Ramos (cell line): ENCODE data around the gene KCNH5.
"Not testable (repeated sequence)": the region's sequence is repeated elsewhere in the genome, so short reads cannot be mapped to it uniquely, and the experiment has no call there.

ENCODE experiments used
- in situ Hi-C: fragments of 300-500 bp; cut with MboI; formaldehyde crosslinking; loops from one replicate; pipeline ENCODE4 v1.14.3; 2022; ENCODE audit warnings: low sequenced_read_pairs; ENCODE audit not compliant: unreplicated experiment

The KCNH5 gene

GRCh38 chr14:62763951-62764350 lies 281.3 kb downstream of the KCNH5 start:
- in situ Hi-C loops, result no loop called here

- in situ Hi-C loops, result no loop called here
Measured at GRCh38 chr14:62759796-62760195, 285.5 kb downstream of the KCNH5 start.

GRCh38 chr14:62746881-62747280 lies 298.4 kb downstream of the KCNH5 start:
- in situ Hi-C loops, result not testable (repeated sequence)

- in situ Hi-C loops, result no loop called here
Measured at GRCh38 chr14:62745496-62745895, 299.8 kb downstream of the KCNH5 start.

- in situ Hi-C loops, result no loop called here
Measured at GRCh38 chr14:62743560-62743959, 301.7 kb downstream of the KCNH5 start.

GRCh38 chr14:62743118-62743517 lies 302.1 kb downstream of the KCNH5 start:
- in situ Hi-C loops, result no loop called here

- in situ Hi-C loops, result no loop called here
Measured at GRCh38 chr14:62739647-62740046, 305.6 kb downstream of the KCNH5 start.

- in situ Hi-C loops, result no loop called here
Measured at GRCh38 chr14:62736048-62737043, 308.9 kb downstream of the KCNH5 start.

GRCh38 chr14:62734831-62735230 lies 310.4 kb downstream of the KCNH5 start:
- in situ Hi-C loops, result no loop called here

- in situ Hi-C loops, result no loop called here
Measured at GRCh38 chr14:62722406-62722805, 322.9 kb downstream of the KCNH5 start.

GRCh38 chr14:62718629-62719028 lies 326.6 kb downstream of the KCNH5 start:
- in situ Hi-C loops, result no loop called here

GRCh38 chr14:62711351-62712023 lies 333.8 kb downstream of the KCNH5 start:
- in situ Hi-C loops, result no loop called here

- in situ Hi-C loops, result no loop called here
Measured at GRCh38 chr14:62710811-62711210, 334.4 kb downstream of the KCNH5 start.

GRCh38 chr14:62709773-62710172 lies 335.5 kb downstream of the KCNH5 start:
- in situ Hi-C loops, result no loop called here

- in situ Hi-C loops, result no loop called here
Measured at GRCh38 chr14:62706217-62706616, 339.0 kb downstream of the KCNH5 start.

- in situ Hi-C loops, result no loop called here
Measured at GRCh38 chr14:62697461-62697860, 347.8 kb downstream of the KCNH5 start.

- in situ Hi-C loops, result no loop called here
Measured at GRCh38 chr14:62696929-62697328, 348.3 kb downstream of the KCNH5 start.

- in situ Hi-C loops, result no loop called here
Measured at GRCh38 chr14:62696331-62696924, 348.8 kb downstream of the KCNH5 start.

- in situ Hi-C loops, result no loop called here
Measured at GRCh38 chr14:62694075-62694474, 351.2 kb downstream of the KCNH5 start.

GRCh38 chr14:62692490-62693106 lies 352.7 kb downstream of the KCNH5 start:
- in situ Hi-C loops, result no loop called here
